RPMI7951 (cell line): Measurements from ENCODE around the gene ADIPOR1. TPM values are rescaled to one million over a fixed set of nuclear protein-coding genes. Genes with fewer than 3 reads are reported as not detected.
"Not testable (repeated sequence)": the region's sequence is repeated elsewhere in the genome, so short reads cannot be mapped to it uniquely, and the experiment has no call there.

Experiments
- DNase-seq: peaks from one replicate; pipeline ENCODE4 v3.0.0-alpha.2; 2012; ENCODE audit warnings: low read depth
- total RNA-seq: library from RNA; depleted of rRNA; stranded (reverse); fragments of >200 nt; shearing (Covaris generic); gene quantifications from 2 replicates; pipeline ENCODE4 v1.2.3, GENCODE V29; 2014; rRNA removed

ADIPOR1 gene
- total RNA-seq, 1 experiment from 2014 or later, result 85.4 TPM

DNA sequence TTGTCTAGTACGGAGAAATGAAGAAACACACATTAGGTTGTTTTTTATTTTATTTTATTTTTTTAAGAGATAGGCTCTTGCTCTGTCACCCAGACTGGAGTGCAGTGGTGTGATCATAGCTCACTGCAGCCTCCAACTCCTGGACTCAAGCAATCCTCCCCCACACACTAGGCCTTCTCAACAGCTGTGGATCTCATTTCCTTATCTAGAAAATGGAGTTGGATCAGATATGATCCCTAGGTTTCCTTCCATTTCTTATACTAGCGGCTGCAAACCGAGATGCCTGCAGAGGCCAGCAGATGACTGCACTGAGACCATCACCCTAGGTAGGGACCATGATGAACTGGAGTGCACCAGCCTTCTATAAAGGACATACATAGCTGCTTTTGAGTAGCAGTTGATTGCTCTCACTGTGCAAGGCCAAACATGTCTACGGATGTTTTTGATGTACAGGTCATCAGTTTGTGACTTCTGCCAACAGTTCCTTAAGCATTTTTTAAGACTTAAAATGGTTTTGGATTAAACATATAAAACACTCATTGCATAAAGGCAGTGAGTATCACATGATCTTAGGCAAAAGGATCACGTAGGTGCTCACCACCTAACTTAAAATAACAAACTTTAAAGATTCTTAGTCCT is 19.7 kb downstream of the ADIPOR1 start:
- no peak for DNase-seq

DNA sequence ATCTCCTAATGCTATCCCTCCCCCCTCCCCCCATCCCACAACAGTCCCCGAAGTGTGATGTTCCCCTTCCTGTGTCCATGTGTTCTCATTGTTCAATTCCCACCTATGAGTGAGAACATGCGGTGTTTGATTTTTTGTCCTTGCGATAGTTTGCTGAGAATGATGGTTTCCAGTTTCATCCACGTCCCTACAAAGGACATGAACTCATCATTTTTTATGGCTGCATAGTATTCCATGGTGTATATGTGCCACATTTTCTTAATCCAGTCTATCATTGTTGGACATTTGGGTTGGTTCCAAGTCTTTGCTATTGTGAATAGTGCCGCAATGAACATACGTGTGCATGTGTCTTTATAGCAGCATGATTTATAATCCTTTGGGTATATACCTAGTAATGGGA is 21.7 kb downstream of the ADIPOR1 start:
- DNase-seq, result not testable (repeated sequence)

DNA sequence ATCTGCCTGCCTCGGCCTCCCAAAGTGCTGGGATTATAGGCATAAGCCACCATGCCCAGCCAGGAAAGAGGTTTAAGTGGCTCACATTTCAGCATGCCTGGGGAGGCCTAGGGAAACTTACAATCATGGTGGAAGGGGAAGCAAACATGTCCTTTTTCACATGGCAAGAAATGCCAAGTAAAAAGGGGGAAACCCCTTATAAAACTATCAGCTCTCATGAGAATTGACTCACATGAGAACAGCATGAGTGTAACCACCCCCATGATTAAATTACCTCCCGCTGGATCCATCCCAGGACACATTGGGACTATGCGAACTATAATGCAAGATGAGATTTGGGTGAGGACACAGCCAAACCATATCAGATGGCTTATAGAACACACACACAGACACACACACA is 22.3 kb downstream of the ADIPOR1 start:
- DNase-seq, result no peak

DNA sequence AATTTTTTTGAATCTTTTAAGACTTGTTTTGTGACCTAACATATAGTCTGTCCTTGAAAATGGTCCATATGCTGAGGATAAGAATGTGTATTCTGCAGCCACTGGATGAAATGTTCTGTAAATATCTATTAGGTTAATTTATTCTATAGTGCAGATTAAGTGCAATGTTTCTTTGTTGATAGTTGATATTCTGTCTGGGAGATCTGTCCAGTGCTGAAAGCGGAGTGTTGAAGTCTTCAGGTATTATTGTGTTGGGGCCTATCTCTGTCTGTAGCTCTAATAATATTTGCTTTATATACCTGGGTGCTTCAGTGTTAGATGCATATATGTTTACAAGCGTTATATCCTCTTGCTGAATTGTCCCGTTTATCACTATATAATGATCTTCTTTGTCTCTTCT is 23.4 kb downstream of the ADIPOR1 start:
- no peak for DNase-seq

DNA sequence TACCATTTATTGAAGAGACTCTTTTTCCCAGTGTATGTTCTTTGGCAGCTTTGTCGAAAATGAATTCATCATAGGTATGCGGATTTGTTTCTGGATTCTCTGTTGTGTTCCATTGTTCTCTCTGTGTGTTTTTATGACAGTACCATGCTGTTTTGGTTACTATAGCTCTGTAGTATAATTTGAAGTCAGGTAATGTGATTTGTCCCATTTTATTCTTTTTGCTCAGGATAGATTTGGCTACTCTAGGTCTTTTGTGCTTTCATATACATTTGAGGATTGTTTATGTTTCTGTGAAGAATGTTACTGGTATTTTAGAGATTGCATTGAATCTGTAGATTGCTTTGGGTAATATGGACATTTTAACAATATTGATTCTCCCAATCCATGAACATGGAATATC is 25.6 kb downstream of the ADIPOR1 start:
- DNase-seq, result no peak

DNA sequence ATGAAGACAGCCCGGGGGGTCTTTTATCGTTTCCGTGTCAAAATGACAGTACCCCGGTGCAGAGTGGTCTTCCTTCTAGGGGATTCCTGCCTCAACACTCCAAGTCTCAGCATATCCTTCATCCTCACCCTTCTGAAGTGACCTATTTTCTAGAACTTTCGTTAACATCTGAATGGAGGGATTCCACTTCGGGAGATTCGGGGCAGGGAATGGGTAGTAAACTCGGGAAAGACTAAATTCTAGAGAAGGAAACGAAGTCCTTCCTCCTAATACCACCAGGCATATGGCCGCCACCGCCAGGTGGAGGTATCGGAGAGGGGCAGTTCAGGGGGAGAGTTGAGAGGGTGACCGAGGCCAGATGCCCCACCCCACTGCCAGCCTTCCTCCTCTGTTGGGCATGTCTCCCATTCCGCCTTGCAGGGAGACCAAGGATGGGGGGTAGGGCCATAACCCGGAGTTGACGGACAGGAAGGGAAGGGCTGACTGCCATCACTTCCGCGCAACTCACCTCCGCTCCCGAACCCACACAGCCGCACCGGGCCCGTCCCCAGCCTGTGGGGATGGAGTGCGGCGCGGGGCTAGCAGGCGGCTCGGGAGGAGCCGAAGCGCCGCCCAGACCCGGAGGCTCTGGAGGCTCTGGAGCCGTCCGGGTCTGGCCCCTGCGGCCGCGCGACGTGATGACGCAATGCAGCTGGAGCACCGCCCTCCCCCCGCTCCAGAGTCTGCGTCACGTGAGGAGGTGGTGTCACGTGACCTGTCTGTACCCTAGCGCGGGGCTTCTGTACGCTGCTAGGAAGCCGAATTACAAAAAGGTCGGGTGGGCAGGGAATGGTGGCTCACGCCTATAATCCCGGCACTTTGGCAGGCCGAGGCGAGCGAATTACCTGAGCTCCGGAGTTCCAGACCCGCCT is 31.3 kb downstream of the ADIPOR1 start, which contains the start of gene KLHL12:
TSS of gene KLHL12 (minus strand) at position 654 of the 911 bp plus-strand sequence. CDS start 2,072 bp downstream, outside the sequence.
- peak; percentile 95 for DNase-seq

DNA sequence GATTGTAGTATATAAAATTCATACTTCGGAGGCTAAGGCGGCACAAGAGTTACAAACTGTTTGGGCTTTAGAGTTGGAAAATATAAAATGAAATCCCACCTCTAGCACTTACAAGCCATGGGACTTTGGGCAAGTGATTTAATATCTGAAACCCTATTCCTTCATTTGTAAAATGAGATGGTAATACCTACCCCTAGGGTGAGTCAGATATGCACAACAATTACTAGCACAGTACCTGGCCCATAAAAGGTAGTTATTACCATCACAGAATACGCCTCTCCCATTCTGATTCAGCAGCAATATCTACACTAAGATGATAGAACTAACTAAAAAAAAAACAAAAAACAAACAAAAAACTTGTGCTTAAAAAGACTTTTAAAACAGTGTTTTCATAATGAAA is 34.6 kb downstream of the ADIPOR1 start:
- DNase-seq, result no peak

DNA sequence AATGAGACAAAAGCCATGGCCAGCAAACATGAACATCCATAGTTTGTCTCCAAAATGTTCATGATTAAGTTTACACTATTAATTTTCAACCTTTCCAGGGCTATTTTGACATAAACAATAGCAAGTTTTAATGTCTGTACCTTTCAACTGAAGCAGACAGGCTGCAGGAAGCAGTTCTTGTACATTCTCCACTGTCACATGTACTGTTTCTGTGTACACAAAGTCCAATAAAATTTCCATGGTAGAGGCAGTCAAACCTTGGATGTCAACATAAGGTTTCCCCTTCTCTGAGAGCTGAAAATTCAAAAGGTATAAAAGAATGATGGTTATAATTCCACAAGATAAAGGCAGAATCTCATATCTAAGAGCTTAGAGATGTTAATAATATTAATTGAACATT is 38.5 kb downstream of the ADIPOR1 start:
- no peak for DNase-seq

DNA sequence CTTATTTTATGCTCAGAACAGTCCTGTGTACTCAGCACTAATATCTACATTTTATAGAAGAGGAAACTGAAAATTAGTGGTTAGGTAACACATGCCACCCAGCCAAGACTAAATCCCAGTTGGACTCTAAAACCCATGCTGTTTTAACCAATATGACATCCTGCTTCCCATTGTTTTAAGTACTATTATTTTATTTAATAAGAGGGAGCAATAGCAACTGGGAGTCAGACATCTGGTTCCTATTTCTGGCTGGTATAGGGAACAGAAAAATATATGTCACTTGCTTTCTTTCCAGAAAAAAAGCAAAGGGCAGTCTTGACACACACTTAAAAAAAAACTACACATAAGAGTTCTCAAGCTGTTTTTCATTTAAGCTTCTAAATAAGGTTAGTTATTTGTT is 43.0 kb downstream of the ADIPOR1 start:
- DNase-seq, result no peak

DNA sequence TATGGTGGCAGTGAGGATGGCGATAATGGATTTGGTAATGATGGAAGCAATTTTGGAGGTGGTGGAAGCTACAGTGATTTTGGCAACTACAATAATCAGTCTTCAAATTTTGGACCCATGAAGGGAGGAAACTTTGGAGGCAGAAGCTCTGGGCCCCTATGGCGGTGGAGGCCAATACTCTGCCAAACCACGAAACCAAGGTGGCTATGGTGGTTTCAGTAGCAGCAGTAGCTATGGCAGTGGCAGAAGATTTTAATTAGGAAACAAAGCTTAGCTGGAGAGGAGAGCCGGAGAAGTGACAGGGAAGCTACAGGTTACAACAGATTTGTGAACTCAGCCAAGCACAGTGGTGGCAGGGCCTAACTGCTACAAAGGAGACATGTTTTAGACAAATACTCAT is 45.6 kb downstream of the ADIPOR1 start:
- not testable (repeated sequence) for DNase-seq

DNA sequence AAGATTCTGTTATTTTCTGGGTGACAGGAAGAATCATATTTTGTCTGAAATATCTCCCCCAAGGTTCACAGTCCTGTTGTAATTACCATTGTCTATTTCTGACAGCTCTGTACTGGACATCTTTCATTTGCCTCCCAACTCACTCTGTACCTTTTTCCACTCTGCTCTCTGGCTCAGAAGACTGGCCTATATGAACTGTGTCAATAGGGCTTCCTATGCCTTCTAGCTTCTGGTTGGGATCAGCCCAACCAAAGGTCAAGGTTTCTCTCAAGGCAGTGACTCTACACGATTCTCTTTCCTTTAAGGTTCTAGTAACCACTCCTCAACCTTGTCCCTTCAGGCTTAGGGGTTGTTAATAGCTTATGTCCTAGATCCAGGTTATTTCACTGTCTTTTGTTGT is 48.6 kb downstream of the ADIPOR1 start:
- DNase-seq, result no peak

DNA sequence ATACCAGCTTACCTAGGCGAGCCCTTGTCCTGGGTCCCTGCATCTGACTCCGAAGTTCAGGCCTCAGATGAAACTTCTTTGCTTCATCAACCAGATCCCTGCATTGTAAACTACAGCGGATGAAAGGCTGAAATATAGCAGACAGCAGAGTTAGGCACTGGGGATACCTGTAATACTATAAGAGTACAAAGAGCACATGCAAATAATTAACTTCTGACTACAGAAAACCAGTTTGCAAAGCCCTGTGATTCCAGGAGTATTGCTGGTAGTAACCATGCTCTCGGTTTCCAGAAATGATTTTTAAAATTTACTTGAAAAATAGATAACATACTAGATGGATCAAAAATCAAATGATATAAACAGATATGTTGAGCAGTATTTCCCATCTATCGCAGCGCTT is 49.1 kb downstream of the ADIPOR1 start:
- no peak for DNase-seq

DNA sequence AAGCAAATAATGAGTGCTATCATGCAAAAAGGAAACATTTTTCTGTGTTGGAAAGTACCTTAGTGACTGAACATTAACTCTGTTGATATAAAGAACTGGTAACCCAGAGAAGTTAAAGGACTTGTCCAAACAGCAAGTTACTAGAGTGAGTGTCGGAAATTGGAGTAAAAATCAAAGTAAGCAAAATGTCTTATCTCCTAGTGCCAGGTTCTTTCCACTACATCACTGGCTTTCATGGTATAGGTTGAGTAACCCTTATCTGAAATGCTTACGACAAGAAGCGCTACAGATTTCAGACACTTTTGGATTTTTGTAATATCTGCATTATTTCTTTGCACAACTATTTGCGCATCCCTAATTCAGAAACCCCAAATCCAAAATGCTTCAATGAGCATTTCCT is 52.8 kb downstream of the ADIPOR1 start:
- DNase-seq, result no peak

DNA sequence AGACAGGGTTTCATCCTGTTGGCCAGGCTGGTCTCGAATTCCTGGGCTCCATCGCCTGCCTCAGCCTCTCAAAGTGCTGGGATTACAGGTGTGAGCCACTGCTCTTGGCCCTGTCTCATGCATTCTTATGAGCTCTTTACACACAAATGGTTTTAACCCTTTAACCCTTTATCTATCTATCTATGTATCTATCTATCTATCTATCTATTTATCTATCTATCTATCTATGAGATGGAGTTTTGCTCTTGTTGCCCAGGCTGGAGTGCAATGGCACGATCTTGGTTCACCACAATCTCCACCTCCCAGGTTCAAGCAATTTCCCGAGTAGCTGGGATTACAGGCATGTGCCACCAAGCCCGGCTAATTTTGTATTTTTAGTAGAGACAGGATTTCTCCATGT is 54.3 kb downstream of the ADIPOR1 start:
- not testable (repeated sequence) for DNase-seq

DNA sequence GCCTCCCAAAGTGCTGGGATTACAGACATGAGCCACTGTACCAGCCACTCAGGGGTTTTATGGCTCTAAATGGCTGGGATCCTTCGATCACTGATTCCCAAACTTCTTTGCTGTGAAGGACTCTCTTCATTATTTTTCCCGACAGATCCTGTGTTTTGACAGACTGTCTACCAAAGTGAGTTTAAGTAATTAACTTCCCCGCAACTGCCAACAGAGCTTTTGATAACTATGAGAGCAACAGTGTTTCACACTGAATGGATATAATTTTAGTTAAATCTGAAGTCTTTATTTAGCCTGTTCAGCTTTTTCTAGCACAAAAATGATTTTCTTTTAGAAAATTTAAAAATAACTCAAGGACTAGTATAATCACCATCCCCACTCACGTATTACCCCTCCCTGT is 56.6 kb downstream of the ADIPOR1 start:
- no peak for DNase-seq

DNA sequence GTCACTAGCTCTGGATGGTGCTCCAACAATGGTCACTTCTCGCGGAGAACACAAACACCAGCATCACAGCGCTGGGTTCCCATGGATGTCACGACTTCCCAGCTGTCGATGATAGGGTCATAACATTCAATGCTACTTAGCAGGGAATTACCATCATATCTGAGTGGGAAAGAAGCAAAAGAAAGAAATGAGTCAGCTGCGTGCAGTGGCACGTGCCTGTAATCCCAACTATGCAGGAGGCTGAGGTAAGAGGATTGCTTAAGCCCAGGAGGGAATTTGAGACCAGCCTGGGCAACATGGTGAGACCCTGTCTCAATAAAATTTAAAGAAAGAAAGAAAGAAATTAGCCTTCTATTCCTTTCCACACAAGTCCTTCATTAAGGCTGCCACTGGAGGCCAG is 65.6 kb downstream of the ADIPOR1 start:
- no peak for DNase-seq

Other genes with a start within 250 kb of the ADIPOR1 start
- not detected in 2 replicates for gene SYT2, start 247.9 kb downstream of the ADIPOR1 start, total RNA-seq
- 33.3 and 35.0 TPM in 2 replicates for gene KDM5B, start 149.9 kb downstream of the ADIPOR1 start, total RNA-seq
- 0.72 TPM in 1 of 2 replicates, not detected in the other for gene PCAT6, start 147.4 kb downstream of the ADIPOR1 start, total RNA-seq
- 8.8 and 10.5 TPM in 2 replicates for gene RABIF, start 69.2 kb downstream of the ADIPOR1 start, total RNA-seq
- gene KLHL12, start 31.1 kb downstream of the ADIPOR1 start, total RNA-seq, result 16.8 and 19.1 TPM in 2 replicates
- gene CYB5R1, start 8.9 kb upstream of the ADIPOR1 start, total RNA-seq, result 30.9 and 35.3 TPM in 2 replicates
- gene TMEM183A, start 49.1 kb upstream of the ADIPOR1 start, total RNA-seq, result 62.9 and 64.3 TPM in 2 replicates
- 2.4 and 4.5 TPM in 2 replicates for gene PPFIA4, start 68.2 kb upstream of the ADIPOR1 start, total RNA-seq
- not detected in 2 replicates for gene MYOG, start 127.7 kb upstream of the ADIPOR1 start, total RNA-seq
- 15.0 and 16.6 TPM in 2 replicates for gene ADORA1, start 169.4 kb upstream of the ADIPOR1 start, total RNA-seq
- 0.48 and 1.4 TPM in 2 replicates for gene MYBPH, start 217.5 kb upstream of the ADIPOR1 start, total RNA-seq
- gene CHI3L1, start 228.4 kb upstream of the ADIPOR1 start, total RNA-seq, result not detected in 2 replicates